ENCODE measurements around the gene ERGIC1.

GRCh38 chr5:172816925-172817562 is 17.0 kb upstream of the ERGIC1 start:
- TF ChIP-seq CTCF (IDR thresholded peaks at IDR 0.05) (no peak), POLR2A (IDR thresholded peaks at IDR 0.05) (no peak)

All from body of pancreas (tissue), 4 donors.